ENCODE data around the gene FBN1.

Gene FBN1

GRCh38 chr15:48419896-48420295 is 225.6 kb downstream of the FBN1 start:
- DNase-seq = no peak

GRCh38 chr15:48418343-48418742 is 227.2 kb downstream of the FBN1 start:
- no peak for DNase-seq

DNA sequence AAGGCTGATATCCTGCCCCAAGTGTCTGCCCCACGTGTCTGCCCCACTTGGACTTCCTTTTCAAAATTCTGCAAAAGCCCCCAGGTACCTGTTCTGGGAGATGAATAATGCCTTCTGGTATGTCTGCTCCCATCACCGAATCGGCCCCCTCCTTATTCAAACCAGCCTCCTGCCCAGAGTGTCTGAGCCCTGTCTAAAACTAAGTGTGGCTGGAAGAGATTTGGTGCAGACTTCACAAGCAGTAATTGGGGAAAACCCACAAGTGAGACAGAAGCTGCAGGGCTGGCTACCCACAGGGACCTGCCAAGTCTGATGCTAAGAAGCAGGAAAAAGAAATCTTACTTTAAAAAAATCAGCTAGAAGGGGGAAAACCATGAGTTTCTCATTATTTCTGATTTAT is 229.2 kb downstream of the FBN1 start:
- DNase-seq = no peak

- no peak for DNase-seq
Observed at GRCh38 chr15:48415036-48415886, 230.2 kb downstream of the FBN1 start.

DNA sequence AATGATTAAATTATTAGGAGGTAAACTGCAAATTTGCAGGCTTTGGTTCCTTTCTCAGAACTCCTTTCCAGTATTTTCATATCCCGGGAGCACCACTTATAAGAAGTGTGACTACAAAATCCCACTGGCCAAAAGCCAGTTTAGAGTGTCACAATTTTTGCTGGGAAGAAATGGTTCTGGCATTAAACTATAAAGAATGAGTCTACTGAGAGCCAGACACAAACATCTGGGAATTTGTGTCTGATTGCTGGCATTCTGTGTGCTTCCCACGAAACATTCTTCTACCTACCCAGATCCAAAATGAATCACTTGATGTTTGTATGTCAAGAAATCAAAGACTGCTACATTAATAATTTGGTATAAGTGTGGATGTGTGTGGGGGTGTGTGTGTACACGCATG is 231.5 kb downstream of the FBN1 start:
- no peak for DNase-seq

DNA sequence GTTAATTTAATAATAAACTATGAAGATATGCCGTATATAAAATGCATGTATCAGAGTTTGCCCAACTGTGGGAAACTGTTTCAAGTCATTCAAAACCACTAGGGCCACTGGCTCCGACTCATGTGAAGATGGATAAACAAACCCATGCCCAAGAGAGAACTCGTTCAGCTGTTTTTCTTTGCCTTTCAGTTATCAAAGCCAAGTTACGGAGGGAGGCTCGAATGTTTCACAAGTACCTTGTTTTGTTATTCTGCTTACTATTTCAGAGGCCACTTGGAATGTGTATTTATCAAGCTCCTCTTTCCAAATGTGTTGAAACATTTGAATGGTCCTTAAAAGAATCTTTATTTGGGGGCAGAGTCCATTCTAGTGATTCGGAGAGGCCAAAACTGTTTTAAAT is 232.2 kb downstream of the FBN1 start:
- DNase-seq = no peak

GRCh38 chr15:48411971-48412591 is 233.4 kb downstream of the FBN1 start:
- DNase-seq = no peak

DNA sequence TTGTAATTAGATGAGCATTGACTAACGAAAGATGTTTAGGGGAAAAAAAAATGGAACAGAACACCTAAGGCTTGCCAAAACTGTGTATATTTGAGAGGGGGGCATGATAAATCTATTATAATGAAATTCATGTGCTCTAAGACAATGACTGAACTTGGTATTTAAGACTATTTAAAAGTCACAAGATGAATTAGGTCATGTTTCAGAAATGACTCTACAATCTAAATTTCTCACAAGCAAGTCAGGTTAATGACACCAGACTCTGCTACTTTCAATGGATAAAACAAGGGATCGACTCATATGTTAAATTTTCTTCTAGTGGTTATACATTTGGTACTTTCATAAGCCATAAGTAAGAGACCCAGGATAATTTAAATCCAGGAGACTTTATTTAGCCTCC is 235.9 kb downstream of the FBN1 start:
- no peak for DNase-seq

DNA sequence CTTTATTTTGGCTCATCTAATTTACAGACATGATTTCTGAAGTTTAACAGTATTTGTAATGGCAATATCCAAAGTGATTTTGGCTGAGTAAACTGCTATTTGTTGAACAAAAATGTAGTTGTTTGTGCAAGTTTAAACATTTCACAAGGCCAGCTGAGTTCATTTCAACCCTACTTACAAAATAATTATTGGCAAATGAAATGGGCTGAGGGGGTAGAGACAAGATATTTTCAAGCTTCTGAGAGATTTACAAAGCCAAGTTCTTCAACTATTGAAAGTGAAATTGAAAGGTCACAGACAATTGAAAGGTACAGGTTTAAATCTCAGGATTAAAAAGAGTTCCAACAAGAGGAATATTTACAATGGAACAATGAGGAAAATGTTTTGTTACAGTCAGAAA is 237.2 kb downstream of the FBN1 start:
- DNase-seq = no peak

GRCh38 chr15:48407646-48408045 is 237.9 kb downstream of the FBN1 start:
- no peak for DNase-seq

- no peak for DNase-seq
Observed at GRCh38 chr15:48406911-48407310, 238.6 kb downstream of the FBN1 start.

DNA sequence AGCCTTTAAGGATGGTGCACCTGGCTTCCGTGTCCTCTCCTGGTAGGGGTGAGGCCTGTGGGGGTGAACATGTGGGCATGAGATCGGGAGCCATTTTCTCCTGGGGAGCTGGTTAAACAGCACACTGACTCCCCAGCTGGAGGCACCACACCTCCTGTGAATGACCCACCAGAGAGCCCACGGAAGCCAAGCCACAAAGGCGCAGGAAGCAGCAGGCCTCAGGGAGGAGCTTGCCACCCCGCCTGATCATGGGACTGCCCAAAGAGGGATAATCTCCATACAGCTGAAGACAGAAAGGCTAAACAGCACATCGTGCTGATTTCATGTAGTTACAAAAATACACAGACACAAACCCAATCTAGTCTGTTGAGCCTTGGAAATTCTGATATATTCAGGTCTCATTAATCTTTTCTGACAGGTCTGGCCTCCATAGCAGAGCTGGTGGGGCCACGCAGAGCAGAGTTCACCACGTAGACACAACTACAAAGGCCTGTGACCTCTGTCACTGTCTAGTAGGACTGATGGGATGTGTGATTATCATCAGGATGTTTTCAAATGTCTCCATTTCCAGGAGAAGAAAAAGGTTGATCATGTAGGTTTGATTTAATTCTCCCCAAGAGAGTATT is 239.1 kb downstream of the FBN1 start:
- DNase-seq = no peak

DNA sequence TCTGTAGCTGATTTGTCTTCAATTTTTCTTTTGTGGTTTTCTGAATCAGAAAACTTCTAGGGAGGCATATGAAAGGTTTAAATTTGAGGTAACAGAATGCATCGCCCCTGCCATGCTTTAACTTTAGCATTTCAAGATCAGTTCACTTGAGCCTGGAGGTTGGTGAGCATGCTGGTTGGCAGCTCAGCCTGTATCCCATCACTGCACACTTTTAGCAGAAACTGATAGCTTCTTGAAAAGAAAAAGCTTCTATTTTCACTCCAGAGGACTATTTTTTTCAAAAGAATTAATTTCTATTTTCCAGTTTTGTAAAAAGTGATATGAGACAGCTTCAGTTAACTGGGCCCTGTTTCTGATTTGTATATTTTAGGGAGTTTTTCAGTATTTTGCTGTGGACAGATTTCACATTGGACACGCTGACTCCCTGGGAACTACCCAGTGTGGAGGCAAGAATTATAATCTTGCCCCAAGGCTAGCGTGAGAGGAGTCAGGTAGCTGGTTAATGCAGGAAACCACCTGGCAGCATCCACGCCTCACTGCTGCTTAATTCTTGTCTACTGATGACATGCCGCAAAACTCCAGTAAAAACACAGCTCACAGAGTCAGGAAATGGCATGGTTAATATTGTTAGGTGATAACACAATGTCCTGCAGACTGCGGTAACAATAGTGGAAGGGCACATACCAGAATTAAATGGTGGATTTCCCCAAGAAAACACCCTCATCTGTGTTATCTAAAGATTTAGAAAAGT is 242.9 kb downstream of the FBN1 start:
- DNase-seq = no peak

DNA sequence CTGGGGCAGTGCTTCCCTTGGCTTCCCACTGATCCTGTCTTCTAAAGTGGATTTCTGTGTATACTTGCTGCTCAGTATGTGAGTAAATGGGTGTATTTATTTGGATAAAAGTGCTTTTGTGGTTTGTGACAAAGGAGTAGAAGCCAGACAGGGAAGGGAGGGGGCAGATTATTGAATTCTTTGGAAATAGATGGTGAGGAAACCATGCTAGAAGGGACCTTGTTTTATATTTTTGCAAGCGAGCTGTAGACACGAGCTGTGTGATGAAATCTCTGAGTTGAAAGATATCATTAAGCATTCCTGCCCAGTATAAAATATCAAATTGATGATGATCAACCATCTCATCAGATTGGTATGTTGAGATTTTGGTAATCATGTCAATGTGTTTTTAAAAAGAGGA is 245.4 kb downstream of the FBN1 start:
- DNase-seq = no peak

GRCh38 chr15:48397841-48398240 is 247.7 kb downstream of the FBN1 start:
- DNase-seq = no peak

DNA sequence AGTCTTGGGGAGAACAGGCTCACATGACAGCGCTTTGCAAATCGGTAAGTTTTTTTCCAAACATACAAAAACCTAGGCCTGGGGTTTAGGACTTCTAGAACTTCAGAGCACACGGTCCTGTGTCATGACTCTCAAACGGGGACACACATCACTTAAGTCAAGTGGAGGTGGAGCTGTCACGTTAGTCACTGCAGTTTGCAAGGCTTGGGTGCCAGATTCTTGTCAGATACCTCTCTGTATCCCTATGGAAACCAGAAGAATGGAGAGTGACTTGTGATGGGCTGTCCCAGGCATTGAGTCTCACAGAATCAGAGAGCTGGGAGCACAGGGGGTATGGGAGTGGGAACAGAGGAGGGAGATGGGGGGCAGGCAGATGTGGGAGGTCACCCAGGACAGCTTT is 249.5 kb downstream of the FBN1 start:
- no peak for DNase-seq

GRCh38 chr15:48395521-48396011 is 249.9 kb downstream of the FBN1 start:
- peak; percentile 76 for DNase-seq

GRCh38 chr15:48394970-48395369 is 250.5 kb downstream of the FBN1 start:
- no peak for DNase-seq

GRCh38 chr15:48393645-48394506 is 251.6 kb downstream of the FBN1 start:
- DNase-seq = no peak

DNA sequence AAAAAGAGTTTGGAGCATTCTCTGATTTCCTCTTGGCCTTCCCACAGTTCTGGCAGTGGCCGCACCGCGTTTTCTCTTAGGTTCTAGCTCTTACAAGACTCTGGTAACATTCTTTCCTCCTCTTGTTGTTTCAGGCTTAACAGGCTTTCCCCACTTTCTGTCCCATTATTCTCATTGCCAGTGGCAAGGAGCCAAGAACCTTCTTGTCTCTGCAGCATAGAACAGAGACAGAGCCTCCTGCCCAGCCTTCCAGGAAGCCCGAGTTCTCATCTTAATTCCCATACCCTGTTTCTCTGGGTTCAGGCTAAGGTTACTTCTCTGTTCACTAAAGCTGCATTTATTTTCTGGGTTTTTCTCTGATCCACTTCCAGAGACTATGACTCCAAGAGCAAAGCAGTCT is 253.2 kb downstream of the FBN1 start:
- no peak for DNase-seq

DNA sequence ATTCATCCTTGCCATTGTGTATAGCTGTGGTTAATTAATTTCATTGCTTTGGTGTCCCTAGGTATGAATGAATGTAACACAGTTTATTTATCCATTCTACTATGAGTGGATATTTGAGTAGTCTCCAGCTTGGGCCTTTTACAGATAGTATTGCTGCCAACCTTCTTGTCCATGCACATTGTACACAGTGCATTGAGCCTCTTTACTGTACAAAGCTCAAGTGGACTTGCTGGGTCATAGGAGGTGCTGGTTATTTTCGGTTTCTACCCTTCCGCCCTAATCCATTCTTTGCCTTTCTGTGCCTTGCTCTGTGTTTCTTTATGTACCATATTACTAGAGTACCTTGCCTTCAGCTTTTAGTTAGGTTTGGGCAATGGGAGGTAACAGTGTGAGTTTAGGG is 253.6 kb downstream of the FBN1 start:
- DNase-seq = no peak

DNA sequence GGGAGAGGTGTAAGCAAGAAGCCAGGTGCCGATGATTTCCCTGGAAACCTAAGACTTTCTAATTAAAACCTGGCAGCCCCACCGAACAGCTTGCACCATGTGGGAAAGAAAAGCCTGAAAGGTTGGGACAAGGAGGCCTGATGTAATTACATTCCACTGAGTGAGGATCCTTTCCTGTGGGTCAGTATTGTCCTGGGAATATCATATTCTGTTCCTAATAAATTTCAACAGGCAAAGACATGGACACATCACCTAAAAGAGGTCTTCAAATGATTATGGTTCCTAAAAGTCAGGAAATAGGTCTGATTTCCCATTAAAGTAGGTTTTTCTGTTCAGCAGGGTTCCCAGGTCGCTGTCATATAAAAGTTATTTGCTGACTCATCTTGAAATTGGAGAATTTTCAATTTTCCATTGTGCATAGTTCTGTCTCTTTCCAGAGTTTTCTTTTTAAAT is 255.8 kb downstream of the FBN1 start:
- peak; percentile 63 for DNase-seq
